ENCODE data around the gene TMEM184A.
"Not testable (repeated sequence)": the region's sequence is repeated elsewhere in the genome, so short reads cannot be mapped to it uniquely, and the experiment has no call there.

The TMEM184A gene

GRCh38 chr7:1520539-1521234 lies 35.3 kb downstream of the TMEM184A start:
- no peak for DNase-seq

- not testable (repeated sequence) for DNase-seq
Observed at GRCh38 chr7:1519322-1519922, 36.6 kb downstream of the TMEM184A start.

DNA sequence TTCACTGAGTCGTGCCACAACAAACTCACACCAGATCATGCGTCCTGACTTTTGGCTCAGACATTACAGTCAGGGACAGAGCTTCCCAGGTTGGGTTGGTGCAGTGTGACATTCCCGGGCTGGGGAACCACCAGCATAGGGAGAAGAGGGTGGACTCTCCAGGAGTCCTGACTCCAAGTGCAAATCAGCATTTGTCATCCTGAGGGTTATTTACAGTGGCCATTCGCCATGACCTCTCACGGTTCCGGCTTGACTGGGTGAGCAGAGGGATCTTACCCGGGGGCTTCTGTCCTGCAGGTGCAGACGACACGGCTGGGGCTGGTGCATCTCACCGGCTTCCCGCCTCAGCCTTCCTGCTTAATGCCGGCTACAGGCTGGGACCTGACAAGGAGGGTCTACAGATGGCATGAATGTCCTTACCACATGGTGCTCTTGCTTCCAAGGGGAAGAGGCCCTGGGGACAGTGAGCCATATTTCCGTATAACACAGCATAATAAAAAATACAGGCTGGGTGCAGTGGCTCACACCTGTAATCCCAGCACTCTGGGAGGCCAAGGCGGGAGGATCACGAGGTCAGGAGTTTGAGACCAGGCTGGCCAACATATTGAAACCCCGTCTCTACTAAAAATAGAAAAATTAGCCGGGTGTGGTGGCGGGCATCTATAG lies 39.3 kb downstream of the TMEM184A start:
- no peak for DNase-seq

GRCh38 chr7:1515509-1515967 lies 40.5 kb downstream of the TMEM184A start:
- not testable (repeated sequence) for DNase-seq

GRCh38 chr7:1514995-1515401 lies 41.0 kb downstream of the TMEM184A start:
- no peak for DNase-seq

GRCh38 chr7:1514407-1514806 lies 41.6 kb downstream of the TMEM184A start:
- no peak for DNase-seq

DNA sequence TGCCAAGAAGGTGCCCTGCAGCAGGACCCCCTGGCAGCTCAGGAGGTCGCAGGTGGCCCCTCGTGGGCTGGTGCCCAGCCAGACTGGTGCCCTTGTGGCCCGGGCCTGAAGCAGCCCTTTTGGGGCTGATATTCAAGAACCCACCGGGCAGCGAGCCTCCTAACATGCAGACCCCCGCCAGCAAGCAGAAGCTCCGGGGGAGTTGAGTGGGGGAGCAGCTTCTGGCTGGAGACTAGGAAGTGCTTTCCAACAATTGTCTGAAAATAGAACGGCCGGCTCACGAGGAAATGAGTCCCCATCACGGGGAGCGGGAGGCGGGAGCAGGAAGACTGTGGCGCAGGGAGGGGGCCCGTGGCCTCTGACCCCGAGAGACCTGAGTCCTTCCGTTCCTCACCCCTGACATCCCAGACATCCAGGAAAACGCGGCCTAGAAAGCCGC lies 42.3 kb downstream of the TMEM184A start:
- DNase-seq = no peak

- DNase-seq = peak; percentile 63 to 68
Observed at GRCh38 chr7:1512781-1513656, 43.0 kb downstream of the TMEM184A start.

DNA sequence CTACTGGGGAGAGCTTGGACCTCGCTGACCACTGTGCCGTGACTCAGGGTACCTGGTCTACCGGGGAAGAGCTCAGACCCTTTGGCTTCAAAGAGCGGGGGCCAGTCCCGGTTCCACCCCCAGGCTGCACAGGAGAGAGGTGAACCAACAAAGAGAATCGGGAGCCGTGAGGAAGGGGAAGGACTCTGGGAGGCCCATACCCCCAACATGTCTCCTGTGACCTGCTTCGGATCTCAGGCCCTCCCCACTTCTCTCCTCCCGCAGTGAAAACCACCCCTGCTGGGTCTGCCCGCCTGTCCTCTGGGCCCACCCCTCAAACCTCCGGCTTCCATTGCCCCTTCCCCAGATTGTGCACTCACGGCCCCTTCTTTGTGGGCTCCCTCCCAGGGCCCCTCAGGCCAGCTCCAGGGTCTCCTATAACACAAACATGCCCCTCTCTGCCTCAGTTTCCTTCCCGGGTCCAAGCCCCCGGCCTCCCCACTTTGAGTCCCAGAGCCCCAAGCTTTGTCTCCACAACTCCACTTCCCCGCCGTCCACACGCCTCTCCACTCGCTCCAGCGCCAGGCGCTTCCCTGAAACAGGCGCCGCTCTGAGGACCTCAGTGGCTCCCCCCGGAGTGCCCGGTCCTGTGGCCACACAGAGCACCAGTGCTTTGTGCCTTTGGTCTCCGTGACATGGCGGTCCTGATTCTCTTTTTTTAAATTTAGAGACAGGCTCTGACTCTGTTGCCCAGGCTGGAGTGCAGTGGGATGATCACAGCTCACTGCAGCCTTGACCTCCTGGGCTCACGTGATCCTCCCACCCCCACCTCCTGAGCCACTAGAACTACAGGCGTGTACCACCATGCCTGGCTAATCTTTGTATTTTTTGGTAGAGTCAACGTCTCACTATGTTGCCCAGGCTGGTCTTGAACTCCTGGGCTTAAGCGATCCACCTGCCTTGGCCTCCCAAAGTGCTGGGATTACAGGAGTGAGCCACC lies 44.3 kb downstream of the TMEM184A start:
- no peak for DNase-seq

DNA sequence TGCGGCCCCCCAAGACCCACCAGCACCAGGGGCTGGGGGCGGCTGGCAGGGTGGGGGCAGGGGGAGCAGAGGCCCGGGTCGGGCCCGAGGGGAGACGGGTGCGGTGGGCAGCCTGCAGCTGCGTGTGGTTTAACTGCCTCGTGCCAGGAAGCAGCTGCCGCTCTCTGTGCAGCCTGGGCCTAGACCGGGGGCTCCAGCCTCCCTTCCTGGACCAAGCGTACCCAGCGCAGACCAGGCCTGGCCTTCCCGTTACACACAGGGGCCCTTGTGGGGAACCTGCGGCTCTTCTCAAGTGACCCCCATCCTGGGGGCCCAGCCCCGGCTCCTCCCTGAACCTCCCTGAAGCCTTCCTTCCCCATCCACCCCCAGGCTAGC lies 45.2 kb downstream of the TMEM184A start:
- no peak for DNase-seq

DNA sequence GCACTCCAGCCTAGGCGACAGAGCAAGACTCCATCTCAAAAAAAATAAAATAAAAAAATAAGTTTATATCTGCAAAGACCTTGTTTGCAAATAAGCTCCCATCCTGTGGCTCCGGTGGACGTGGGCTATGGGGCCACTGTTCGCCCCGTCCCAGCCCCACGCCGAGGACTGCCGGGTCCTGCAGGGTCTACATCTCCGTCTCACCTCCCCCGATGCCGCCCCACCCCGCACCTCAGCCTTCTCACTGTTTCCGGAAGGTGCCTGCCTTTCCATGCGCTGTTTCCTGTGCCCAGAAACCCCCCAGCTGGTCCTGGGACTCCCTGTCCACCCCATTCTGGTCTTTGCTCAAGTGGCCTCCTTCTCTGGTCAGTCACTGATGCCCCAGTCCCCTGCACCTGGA lies 46.8 kb downstream of the TMEM184A start:
- no peak for DNase-seq

DNA sequence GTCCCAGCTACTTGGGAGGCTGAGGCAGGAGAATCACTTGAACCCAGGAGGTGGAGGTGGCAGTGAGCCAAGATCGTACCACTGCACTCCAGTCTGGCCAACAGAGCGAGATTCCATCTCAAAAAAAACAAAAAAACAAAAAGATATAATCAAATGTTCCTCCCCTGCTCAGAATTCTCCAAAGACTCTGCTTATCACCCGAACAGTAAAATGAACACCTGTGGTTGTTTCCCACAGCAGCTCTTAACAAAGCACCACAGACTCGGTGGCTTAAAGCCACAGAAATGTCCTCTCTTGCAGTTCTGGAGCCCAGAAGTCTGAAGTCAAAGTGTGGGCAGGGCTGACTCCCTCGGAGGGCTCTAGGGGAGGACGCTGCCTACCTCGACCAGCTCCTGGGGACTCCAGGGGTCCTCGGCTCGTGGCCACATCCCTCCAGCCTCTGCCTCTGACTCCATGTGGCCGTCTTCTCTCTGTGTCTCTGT lies 47.7 kb downstream of the TMEM184A start:
- DNase-seq = no peak

GRCh38 chr7:1505731-1506550 lies 50.1 kb downstream of the TMEM184A start:
- DNase-seq = peak; percentile 38 to 48

DNA sequence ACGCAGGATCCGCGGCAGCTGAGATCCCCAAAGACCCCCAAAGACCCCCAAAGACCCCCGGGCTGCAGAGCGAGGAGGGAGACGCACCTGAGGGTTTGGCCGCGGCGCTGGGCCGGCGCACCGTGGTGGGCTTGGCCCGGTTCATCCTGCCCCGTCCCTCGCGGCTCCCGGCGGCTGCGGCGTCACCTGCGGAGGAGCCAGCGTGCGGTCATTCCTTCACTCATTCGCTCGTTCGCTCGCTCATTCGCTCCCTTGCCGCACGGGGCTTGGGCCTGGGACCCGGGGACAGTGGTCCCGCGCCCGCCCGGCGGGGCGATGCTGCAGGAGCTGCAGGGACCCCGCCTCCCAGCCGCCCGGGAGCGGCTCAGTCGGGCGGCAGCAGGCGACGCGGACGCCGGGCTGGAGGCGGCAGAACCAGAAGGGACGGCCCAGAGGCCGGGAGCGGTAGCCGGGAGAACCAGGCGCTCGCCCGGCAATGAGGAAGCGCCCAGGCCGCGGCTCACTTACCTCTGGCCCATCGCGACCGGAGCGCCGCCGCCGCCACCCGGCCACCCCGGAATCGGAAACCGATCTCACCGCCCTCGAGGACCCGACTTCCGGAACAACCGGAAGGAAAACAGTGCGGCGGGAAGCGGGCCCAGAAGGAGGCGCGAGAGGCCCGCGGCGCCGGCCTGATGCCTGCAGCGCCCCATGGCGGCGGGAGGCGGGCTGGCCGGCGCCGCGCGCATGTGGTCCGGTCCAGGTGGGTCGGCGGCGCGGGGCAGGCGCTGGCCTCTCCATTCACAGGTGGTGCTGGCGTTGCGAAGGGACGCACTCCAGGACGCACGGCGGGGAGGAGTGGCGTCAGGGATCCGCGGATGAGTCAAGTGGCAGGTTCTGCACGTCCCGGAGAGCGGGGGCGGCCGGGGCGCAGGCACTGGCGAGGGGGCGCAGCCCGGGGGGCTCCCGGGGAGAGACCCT lies 51.9 kb downstream of the TMEM184A start, which contains the start of gene INTS1:
TSS of gene INTS1 (minus strand) at position 574 of the 960 bp plus-strand sequence. CDS start at position 145, 429 bp downstream.
- peak; percentile 92 to 93 for DNase-seq

DNA sequence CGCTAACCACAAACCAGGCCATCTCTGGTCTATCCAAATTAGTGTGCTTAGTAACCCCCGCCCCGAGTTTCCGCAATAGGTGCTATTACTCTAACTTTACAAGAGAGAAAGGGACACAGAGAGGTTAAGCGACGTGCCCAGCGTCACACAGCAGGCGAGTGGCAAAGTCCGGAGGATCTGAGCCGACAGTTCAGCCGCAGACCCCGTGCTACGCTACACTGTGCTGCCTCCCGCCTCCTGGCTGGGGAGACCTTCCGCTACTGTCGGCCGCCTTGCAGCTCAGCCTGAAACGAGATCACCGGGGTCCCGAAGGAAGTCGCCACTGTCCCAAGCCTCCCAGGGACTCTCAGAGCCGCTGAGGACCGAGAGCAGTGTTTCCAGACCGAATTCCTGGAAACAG lies 52.6 kb downstream of the TMEM184A start:
- DNase-seq = no peak

GRCh38 chr7:1502845-1503244 lies 53.2 kb downstream of the TMEM184A start:
- no peak for DNase-seq

GRCh38 chr7:1501487-1502270 lies 54.3 kb downstream of the TMEM184A start:
- DNase-seq = no peak

GRCh38 chr7:1500064-1500807 lies 55.8 kb downstream of the TMEM184A start:
- no peak for DNase-seq

Measured in activated T-cell treated with anti-CD3 and anti-CD28 coated beads, Interleukin-2, amount 50 U/mL, for 48 hours (primary cell).